OCI-LY3 (cell line): ENCODE data around the gene TPSG1.

Source experiments
- H2AFZ ChIP-seq: fragments of 200-600, 300-600 bp; shearing (Covaris generic); 2 replicates; pipeline ENCODE4 v1.6.0; 2014; ENCODE audit warnings: antibody characterized with exemption, low read depth, low read length
- H3K27ac ChIP-seq: fragments of 200-600, 300-600 bp; sonication (generic); 2 replicates; pipeline ENCODE4 v1.5.1; 2014; ENCODE audit warnings: mild to moderate bottlenecking, low read length, moderate library complexity, mixed read lengths
- H3K27me3 ChIP-seq: fragments of 200-600, 300-600 bp; sonication (generic); 2 replicates; pipeline ENCODE4 v1.6.1; 2014; ENCODE audit warnings: low read depth, low read length, mixed read lengths
- H3K36me3 ChIP-seq: fragments of 200-600, 300-600 bp; sonication (generic); replicated peaks from 2 replicates; pipeline ENCODE3; 2014; ENCODE audit warnings: low read depth, low read length, mixed read lengths
- H3K4me1 ChIP-seq: fragments of 300-600, 200-600 bp; sonication (generic); 2 replicates; pipeline ENCODE4 v1.6.1; 2014; ENCODE audit warnings: low read length, mixed read lengths
- H3K4me2 ChIP-seq: fragments of 200-600, 300-600 bp; sonication (generic); 2 replicates; pipeline ENCODE4 v1.6.1; 2014; ENCODE audit warnings: low read length, mixed read lengths
- H3K4me3 ChIP-seq: fragments of 300-600, 200-600 bp; sonication (generic); 2 replicates; pipeline ENCODE4 v1.5.1; 2014; ENCODE audit warnings: antibody characterized with exemption, mild to moderate bottlenecking, low read length, moderate library complexity
- H3K79me2 ChIP-seq: fragments of 300-600, 200-600 bp; shearing (Covaris generic); 2 replicates; pipeline ENCODE4 v1.6.1; 2014; ENCODE audit warnings: mild to moderate bottlenecking, low read length, mixed read lengths
- H3K9ac ChIP-seq: fragments of 300-600, 200-600 bp; shearing (Covaris generic); 2 replicates; pipeline ENCODE4 v1.6.0; 2014; ENCODE audit warnings: mild to moderate bottlenecking, low read length, moderate library complexity
- H3K9me3 ChIP-seq: fragments of 200-600, 300-600 bp; shearing (Covaris generic); 2 replicates; pipeline ENCODE4 v1.6.1; 2014; ENCODE audit warnings: low read length, mixed read lengths; ENCODE audit not compliant: insufficient read depth
- H4K20me1 ChIP-seq: fragments of 200-600, 300-600 bp; sonication (generic); 2 replicates; pipeline ENCODE4 v1.6.1; 2016; ENCODE audit warnings: low read length, mixed read lengths; ENCODE audit not compliant: insufficient read depth
- CTCF ChIP-seq: fragments of 200-600, 300-600 bp; sonication (generic); IDR thresholded peaks from 2 replicates; pipeline ENCODE4 v1.5.1; 2014; ENCODE audit warnings: antibody characterized with exemption, low read length, low read depth
- EZH2phosphoT487 ChIP-seq: fragments of 200-600 bp; shearing (Covaris generic); IDR thresholded peaks from 2 replicates; pipeline ENCODE4 v1.6.1; 2018; ENCODE audit warnings: antibody characterized with exemption, mixed run types, low read depth

TPSG1 gene

GRCh38 chr16:1174477-1175357, 50.4 kb downstream of the TPSG1 start:
- H3K4me1 ChIP-seq: no peaks in the 10 kb centered on the region
- H3K27me3 ChIP-seq: no peaks in the 10 kb centered on the region
- H3K4me3 ChIP-seq: no peak overlapping the region
- no peak overlapping the region for H2AFZ ChIP-seq
- no peaks in the 10 kb centered on the region for H3K79me2 ChIP-seq
- H3K36me3 ChIP-seq: no peaks in the 10 kb centered on the region
- no peaks in the 10 kb centered on the region for H4K20me1 ChIP-seq
- no peak overlapping the region for H3K4me2 ChIP-seq
- no peak overlapping the region for H3K27ac ChIP-seq
- TF ChIP-seq CTCF (no peak), EZH2phosphoT487 (no peak)
- no peak overlapping the region for H3K9ac ChIP-seq
- H3K9me3 ChIP-seq: no peaks in the 10 kb centered on the region

DNA sequence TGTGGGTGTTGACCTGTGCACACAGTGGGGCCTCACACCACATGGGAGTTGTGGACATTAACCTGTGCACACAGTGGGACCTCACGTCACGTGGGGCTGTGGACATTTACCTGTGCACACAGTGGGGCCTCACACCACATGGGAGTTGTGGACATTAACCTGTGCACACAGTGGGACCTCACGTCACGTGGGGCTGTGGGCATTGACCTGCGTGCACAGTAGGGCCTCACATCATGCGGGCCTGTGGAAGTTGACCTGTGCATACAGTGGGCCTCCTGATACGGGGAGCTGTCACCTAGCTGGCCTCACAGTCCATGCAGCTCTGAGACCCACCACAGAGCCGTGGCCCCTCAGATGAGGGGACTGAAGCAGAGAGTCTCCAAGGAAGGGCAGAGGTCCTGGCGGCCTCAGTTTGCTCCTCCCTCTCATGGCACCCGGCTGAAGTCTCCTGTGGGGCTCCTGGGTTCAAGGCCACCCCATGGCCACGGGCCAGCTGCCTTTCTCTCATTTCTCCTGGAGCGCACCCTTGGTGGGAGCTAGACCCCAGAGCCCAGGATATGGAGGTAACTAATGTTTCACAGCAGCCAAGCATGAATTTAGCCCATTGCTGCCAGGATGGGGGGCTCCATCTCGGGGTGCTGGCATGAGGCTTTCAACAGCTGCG, 51.1 kb downstream of the TPSG1 start:
- Histone ChIP-seq H3K36me3 (no peaks in the 10 kb centered on the region), H4K20me1 (no peaks in the 10 kb centered on the region), H3K27ac (no peak overlapping the region), H3K9ac (no peak overlapping the region), H3K9me3 (no peaks in the 10 kb centered on the region), H3K79me2 (no peaks in the 10 kb centered on the region), H3K4me3 (no peak overlapping the region), H3K4me1 (no peaks in the 10 kb centered on the region), H3K4me2 (no peak overlapping the region), H2AFZ (no peak overlapping the region), H3K27me3 (no peaks in the 10 kb centered on the region)
- TF ChIP-seq CTCF (no peak), EZH2phosphoT487 (no peak)

DNA sequence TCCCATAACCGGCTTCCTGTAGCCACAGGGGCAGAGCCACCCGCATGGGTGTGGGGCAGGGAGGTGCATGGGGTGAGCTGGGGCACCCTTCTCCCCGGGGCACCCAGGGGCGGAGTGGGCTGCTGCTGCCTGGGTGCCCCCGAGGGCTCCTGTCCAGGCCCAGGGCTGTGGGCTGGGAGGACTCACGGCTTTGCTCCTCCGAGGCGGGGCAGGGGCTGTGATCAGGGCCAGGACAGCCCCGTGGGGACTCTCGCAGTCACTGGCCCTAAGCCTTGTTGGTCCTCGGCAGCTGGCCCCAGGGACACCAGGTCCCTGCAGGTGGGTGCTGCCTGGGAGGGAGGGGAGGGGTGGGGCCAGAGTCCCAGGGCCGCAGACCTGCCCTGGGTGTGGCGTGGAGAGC, 52.4 kb downstream of the TPSG1 start:
- no peaks in the 10 kb centered on the region for H3K4me1 ChIP-seq
- H4K20me1 ChIP-seq: no peaks in the 10 kb centered on the region
- H3K27me3 ChIP-seq: no peaks in the 10 kb centered on the region
- H3K4me3 ChIP-seq: no peak overlapping the region
- H3K4me2 ChIP-seq: no peak overlapping the region
- TF ChIP-seq EZH2phosphoT487 (no peak), CTCF (no peak)
- no peaks in the 10 kb centered on the region for H3K36me3 ChIP-seq
- no peaks in the 10 kb centered on the region for H3K9me3 ChIP-seq
- no peak overlapping the region for H3K27ac ChIP-seq
- H2AFZ ChIP-seq: no peak overlapping the region
- H3K79me2 ChIP-seq: no peaks in the 10 kb centered on the region
- no peak overlapping the region for H3K9ac ChIP-seq

GRCh38 chr16:1171854-1172428, 53.1 kb downstream of the TPSG1 start:
- TF ChIP-seq EZH2phosphoT487: no peak
- no peak for TF ChIP-seq CTCF
- no peaks in the 10 kb centered on the region for H4K20me1 ChIP-seq
- H3K27ac ChIP-seq: no peak overlapping the region
- H3K9ac ChIP-seq: no peak overlapping the region
- no peak overlapping the region for H2AFZ ChIP-seq
- H3K79me2 ChIP-seq: no peaks in the 10 kb centered on the region
- no peak overlapping the region for H3K4me3 ChIP-seq
- H3K36me3 ChIP-seq: no peaks in the 10 kb centered on the region
- no peaks in the 10 kb centered on the region for H3K4me1 ChIP-seq
- H3K27me3 ChIP-seq: no peaks in the 10 kb centered on the region
- H3K9me3 ChIP-seq: no peaks in the 10 kb centered on the region
- H3K4me2 ChIP-seq: no peak overlapping the region
